Measurements from ENCODE around the gene THBS1.

GRCh38 chr15:39640665-39641064 lies 59.8 kb downstream of the THBS1 start:
- TF ChIP-seq GATA3 (IDR thresholded peaks at IDR 0.05; ENCODE audit: low read depth, low read length) (no peak), GATA2 (IDR thresholded peaks at IDR 0.05; ENCODE audit: low read depth, low read length) (no peak)
